Suprapubic skin (tissue), 4 donors: Measurements from ENCODE around the gene LRCOL1. TPM values are rescaled to one million over a fixed set of nuclear protein-coding genes. Genes with fewer than 3 reads are reported as not detected.

Experiments
- DNase-seq, 2 donors: peaks; one replicate each; pipeline ENCODE4 v3.0.0-alpha.2; 2019; ENCODE audit warnings: low spot score in 2 of 2
- H3K27ac ChIP-seq: fragments of 200-600 bp; sonication (generic); one replicate; pipeline ENCODE4 v1.5.1; 2019
- H3K27me3 ChIP-seq: fragments of 200-600 bp; sonication (generic); one replicate; pipeline ENCODE4 v1.5.1; 2019
- H3K36me3 ChIP-seq: fragments of 200-600 bp; sonication (generic); one replicate; pipeline ENCODE4 v1.5.1; 2019
- H3K4me1 ChIP-seq: fragments of 200-600 bp; sonication (generic); one replicate; pipeline ENCODE4 v1.5.1; 2019
- H3K4me3 ChIP-seq: fragments of 200-600 bp; sonication (generic); one replicate; pipeline ENCODE4 v1.5.1; 2019; ENCODE audit warnings: mild to moderate bottlenecking
- H3K9me3 ChIP-seq: fragments of 200-600 bp; sonication (generic); one replicate; pipeline ENCODE4 v1.5.1; 2019
- CTCF ChIP-seq, 2 donors: fragments of 200-600 bp in 1 of 2; fragments of 450-650 bp in 1 of 2; sonication (generic) in 1 of 2; IDR thresholded peaks; one replicate each; pipeline ENCODE4 v1.5.1; 2016 to 2019; ENCODE audit warnings: antibody characterized with exemption in 2 of 2, mild to moderate bottlenecking in 1 of 2, moderate library complexity in 1 of 2
- EP300 ChIP-seq: sonication (generic); formaldehyde crosslinking; IDR thresholded peaks from one replicate; pipeline ENCODE4 v1.6.1; 2017; ENCODE audit warnings: antibody characterized with exemption
- POLR2A ChIP-seq, 2 donors: fragments of 450-650 bp; IDR thresholded peaks; one replicate each; pipeline ENCODE4 v1.6.1; 2017; ENCODE audit warnings: antibody characterized with exemption in 2 of 2, mild to moderate bottlenecking in 2 of 2, moderate library complexity in 2 of 2
- POLR2AphosphoS5 ChIP-seq, 3 donors: sonication (generic); formaldehyde crosslinking; IDR thresholded peaks; one replicate each; pipeline ENCODE4 v1.6.1; 2017; ENCODE audit warnings: antibody characterized with exemption in 3 of 3
- WGBS: methylation state at CpG from one replicate; pipeline ENCODE4 v1.1.5; 2018; 5-methylcytosine and 5-hydroxymethylcytosine counted together
- total RNA-seq, 4 donors: library from RNA; depleted of rRNA; stranded (reverse); fragments of >200 nt; gene quantifications; one replicate each; pipeline ENCODE4 v1.1.0, GENCODE V29; 2016

The LRCOL1 gene
- total RNA-seq, 4 donors from 2014 or later = not detected

- no peak overlapping the region for H3K27ac ChIP-seq
- no peaks in the 10 kb centered on the region for H3K9me3 ChIP-seq
- no peaks in the 10 kb centered on the region for H3K4me1 ChIP-seq
- H3K36me3 ChIP-seq = peaks cover 67% of the 10 kb centered on the region
- H3K4me3 ChIP-seq = no peak overlapping the region
- no peak for DNase-seq
- WGBS = 92% methylated on average over 12 of the region's 24 CpGs
- no peaks in the 10 kb centered on the region for H3K27me3 ChIP-seq
- TF ChIP-seq POLR2AphosphoS5 (IDR thresholded peaks at IDR 0.05) (no peak), CTCF (IDR thresholded peaks at IDR 0.05) (no peak), POLR2A (IDR thresholded peaks at IDR 0.05) (no peak), EP300 (no peak)
Measured at GRCh38 chr12:132648616-132649225, 38.3 kb upstream of the LRCOL1 start.

GRCh38 chr12:132647858-132648257, 37.5 kb upstream of the LRCOL1 start:
- no peak for DNase-seq
- H3K36me3 ChIP-seq = peaks cover 67% of the 10 kb centered on the region
- H3K27ac ChIP-seq = no peak overlapping the region
- no peaks in the 10 kb centered on the region for H3K4me1 ChIP-seq
- WGBS = 95% methylated on average over 10 of the region's 10 CpGs
- H3K4me3 ChIP-seq = no peak overlapping the region
- TF ChIP-seq CTCF (IDR thresholded peaks at IDR 0.05) (no peak), POLR2AphosphoS5 (IDR thresholded peaks at IDR 0.05) (no peak), POLR2A (IDR thresholded peaks at IDR 0.05) (no peak), EP300 (no peak)
- H3K27me3 ChIP-seq = no peaks in the 10 kb centered on the region
- no peaks in the 10 kb centered on the region for H3K9me3 ChIP-seq

DNA sequence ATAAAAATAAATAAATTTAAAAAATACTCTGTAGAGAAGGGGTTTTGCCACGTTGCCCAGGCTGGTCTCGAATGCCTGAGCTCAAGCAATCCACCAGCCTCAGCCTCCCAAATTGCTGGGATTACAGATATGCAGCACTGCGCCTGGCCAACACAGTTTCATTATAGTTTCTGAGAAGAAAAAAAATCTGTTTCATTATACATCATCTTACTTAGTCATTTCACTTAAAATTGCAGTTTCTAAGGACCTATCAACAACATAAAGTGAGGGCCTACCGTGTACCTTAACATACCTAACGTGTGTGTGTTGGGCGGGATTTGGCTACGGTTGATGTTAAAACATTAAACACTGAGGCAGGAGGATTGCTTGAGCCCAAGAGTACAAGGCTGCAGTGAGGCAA, 36.5 kb upstream of the LRCOL1 start:
- peaks cover 76% of the 10 kb centered on the region for H3K36me3 ChIP-seq
- WGBS = 95% methylated on average over 7 of the region's 7 CpGs

DNA sequence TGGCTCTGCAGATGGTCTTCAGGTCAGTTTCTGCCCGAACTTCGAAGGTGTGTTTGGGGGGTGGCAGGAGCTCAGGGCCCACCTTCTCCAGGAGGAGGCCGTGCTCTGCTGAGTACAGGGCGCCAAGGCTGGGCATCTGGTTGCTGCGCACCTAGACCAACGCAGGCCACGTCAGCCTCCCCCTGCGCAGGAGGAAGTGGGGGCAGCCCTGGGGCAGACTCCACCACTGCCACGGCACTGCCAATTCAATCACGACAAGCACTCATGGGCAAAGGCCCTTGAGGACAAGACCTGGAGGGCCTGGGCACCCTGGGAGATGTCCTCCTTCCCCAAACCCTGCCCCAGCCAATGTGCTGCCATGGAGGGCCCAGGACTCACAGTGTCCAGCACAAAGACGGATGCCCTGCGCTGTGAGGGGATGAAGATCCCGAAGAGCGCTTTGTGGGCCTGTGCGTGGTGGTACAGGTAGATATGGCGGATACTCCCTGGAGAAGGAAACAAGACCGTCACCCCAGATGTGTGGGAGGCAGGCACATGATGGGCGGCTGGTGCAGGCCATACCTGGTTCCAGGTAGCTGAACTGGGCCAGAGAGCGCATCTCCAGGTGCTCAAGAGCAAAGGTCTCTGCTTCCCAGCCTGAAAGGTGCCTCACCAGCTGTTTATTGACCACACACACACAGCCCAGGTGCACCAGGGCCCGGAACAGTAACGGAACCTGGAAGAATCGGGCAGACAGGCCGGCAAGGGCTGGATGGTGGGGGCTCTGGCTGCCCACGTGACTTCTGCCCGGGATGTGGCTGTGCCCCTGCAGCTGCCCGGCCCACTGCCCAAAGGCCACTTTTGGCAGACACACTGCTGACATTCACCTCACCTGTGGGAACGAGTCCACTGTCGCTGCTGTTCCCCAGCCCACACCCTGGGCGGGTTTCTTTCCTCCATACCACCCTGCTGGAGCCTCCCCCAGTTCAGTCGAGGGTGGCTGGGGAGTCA, 32.8 kb upstream of the LRCOL1 start:
- peaks cover 2% of the 10 kb centered on the region for H3K4me1 ChIP-seq
- H3K36me3 ChIP-seq = peaks cover 69% of the 10 kb centered on the region
- no peak for DNase-seq
- no peak overlapping the region for H3K4me3 ChIP-seq
- no peak overlapping the region for H3K27ac ChIP-seq
- no peaks in the 10 kb centered on the region for H3K9me3 ChIP-seq
- H3K27me3 ChIP-seq = no peaks in the 10 kb centered on the region
- no peak for TF ChIP-seq POLR2A (IDR thresholded peaks at IDR 0.05)
- no peak for TF ChIP-seq POLR2AphosphoS5 (IDR thresholded peaks at IDR 0.05)
- TF ChIP-seq CTCF (IDR thresholded peaks at IDR 0.05) = no peak
- no peak for TF ChIP-seq EP300
- WGBS = 92% methylated on average over 22 of the region's 30 CpGs

More for the DNA sequence above, 36.5 kb upstream of the LRCOL1 start:
- Histone ChIP-seq H3K4me3 (no peak overlapping the region), H3K4me1 (no peaks in the 10 kb centered on the region), H3K27me3 (no peaks in the 10 kb centered on the region), H3K27ac (no peak overlapping the region), H3K9me3 (no peaks in the 10 kb centered on the region)
- TF ChIP-seq EP300 (no peak), POLR2AphosphoS5 (IDR thresholded peaks at IDR 0.05) (no peak), POLR2A (IDR thresholded peaks at IDR 0.05) (no peak), CTCF (IDR thresholded peaks at IDR 0.05) (no peak)
- DNase-seq = no peak
